C4-2B (cell line): ENCODE data around the gene TUBB2B.

Experiments used
- CTCF ChIP-seq: fragments of 450-650 bp; conservative IDR thresholded peaks from 2 replicates; pipeline ENCODE4 v1.5.1; 2017; ENCODE audit warnings: mild to moderate bottlenecking
- ZFX ChIP-seq: fragments of 450-650 bp; IDR thresholded peaks from 2 replicates; pipeline ENCODE4 v1.6.1; 2017

DNA sequence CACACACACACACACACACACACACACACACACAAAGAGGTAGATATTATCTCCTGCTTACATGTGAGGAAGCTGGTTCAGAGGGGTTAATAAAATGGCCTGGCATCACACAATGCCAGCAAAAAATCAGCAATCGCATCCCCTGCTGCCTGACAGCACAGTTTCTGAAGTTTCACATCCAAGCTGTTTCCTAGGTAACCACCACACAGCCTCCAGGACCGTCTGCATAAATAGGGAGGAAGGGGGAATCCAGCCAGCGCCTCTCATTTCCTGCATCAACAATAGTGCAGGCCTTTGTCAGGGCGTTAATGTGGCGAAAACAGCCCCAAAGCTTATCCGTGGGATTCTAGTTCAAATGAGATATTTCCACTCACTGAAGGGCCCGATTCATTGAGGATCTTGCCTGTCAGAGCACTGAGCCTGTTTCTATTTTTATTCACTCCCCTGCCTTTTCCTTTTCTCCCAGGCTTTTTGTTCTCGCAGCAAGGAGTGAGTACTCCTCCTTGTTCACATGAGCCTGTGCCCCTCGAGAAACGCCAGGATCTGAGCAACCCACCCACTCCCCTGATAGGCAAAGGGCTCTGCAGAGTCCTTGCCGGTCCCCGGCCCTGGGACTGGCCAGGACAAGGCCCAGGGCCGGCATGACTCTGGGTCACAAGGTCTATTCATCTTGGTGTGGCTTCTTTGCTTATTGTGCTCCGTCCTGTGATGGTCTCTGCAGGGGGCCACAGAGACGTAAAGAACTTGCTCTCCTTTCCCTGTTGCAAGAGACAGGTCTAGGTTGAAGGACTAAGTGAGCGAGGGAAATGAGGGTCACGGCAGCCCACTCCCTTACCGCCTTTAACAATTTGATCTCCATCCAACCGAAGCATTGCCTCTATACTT, 32.7 kb downstream of the TUBB2B start:
- no peak for TF ChIP-seq CTCF
- TF ChIP-seq ZFX = no peak
